Ovary (tissue), 9 donors: ENCODE results near the gene NR1H2. TPM values are rescaled to one million over a fixed set of nuclear protein-coding genes. Genes with fewer than 3 reads are reported as not detected.

ENCODE experiments used
- DNase-seq, 5 donors: peaks; one replicate each; pipeline ENCODE4 v3.0.0-alpha.2; 2019 to 2020
- H3K27ac ChIP-seq, 2 donors: fragments of 200-600 bp; one replicate each; pipeline versions ENCODE4 v1.5.1 to v1.8.0; 2019 to 2022
- H3K27me3 ChIP-seq: fragments of 200-600 bp; one replicate; pipeline ENCODE4 v1.8.0; 2022
- H3K36me3 ChIP-seq: fragments of 200-600 bp; sonication (generic); one replicate; pipeline ENCODE4 v1.5.1; 2019
- H3K4me1 ChIP-seq: one replicate; pipeline ENCODE4 v1.8.1; 2013; ENCODE audit warnings: mild to moderate bottlenecking, moderate library complexity; ENCODE audit not compliant: insufficient read depth
- H3K4me3 ChIP-seq: fragments of 200-600 bp; sonication (generic); one replicate; pipeline ENCODE4 v1.5.1; 2017
- H3K9me3 ChIP-seq, 2 donors: fragments of 200-600 bp in 1 of 2; sonication (generic) in 1 of 2; one replicate each; pipeline versions ENCODE4 v1.5.1 to v1.8.1; 2013 to 2019; ENCODE audit warnings: mild to moderate bottlenecking in 1 of 2, moderate library complexity in 1 of 2
- EP300 ChIP-seq: sonication (generic); formaldehyde crosslinking; IDR thresholded peaks from one replicate; pipeline ENCODE4 v1.6.1; 2017; ENCODE audit warnings: antibody characterized with exemption
- POLR2A ChIP-seq: fragments of 450-650 bp; IDR thresholded peaks from one replicate; pipeline ENCODE4 v1.6.1; 2017; ENCODE audit warnings: antibody characterized with exemption, mild to moderate bottlenecking, moderate library complexity
- WGBS, 3 donors: extraction: QIAGEN DNeasy Blood & Tissue Kit in 1 of 3; methylation state at CpG; one replicate each; pipeline versions ENCODE4 v1.1.5 to v1.1.7; 2013 to 2017; 5-methylcytosine and 5-hydroxymethylcytosine counted together
- intact Hi-C, 4 donors: fragments of 100-400 bp; cut with DNase I; formaldehyde crosslinking; loops; one replicate each; pipeline versions ENCODE4 v1.11.0 to v1.15.1; 2022 to 2023
- polyA plus RNA-seq, 2 donors: library from polyadenylated mRNA; stranded (reverse); fragments of 200-250 nt in 1 of 2; fragments of 350-450 nt in 1 of 2; fragmentation: Illumina TruSeq in 1 of 2; extraction: RNeasy Lipid Tissue Mini Kit (QIAGEN cat#74804) in 1 of 2; gene quantifications; one replicate each; pipeline ENCODE4 v1.2.3, GENCODE V29; 2013 to 2014
- total RNA-seq, 7 donors: library from RNA; depleted of rRNA in 2 of 7; stranded (reverse); fragments of >200 nt in 2 of 7; fragmentation: NEBNext Ultra II Directional in 3 of 7; extraction: Animal tissue kit (Norgen Biotek cat#: 25700) in 3 of 7; gene quantifications; one replicate each; pipeline versions ENCODE4 v1.1.0 to v1.2.4, GENCODE V29; 2016 to 2023
- TF ChIP-seq, protein P1 (sequence below), 3 donors: fragments of 450-650 bp in 2 of 3; fragments of 200-600 bp in 1 of 3; IDR thresholded peaks; one replicate each; pipeline versions ENCODE4 v1.5.1 to v1.8.0; 2016 to 2022; ENCODE audit warnings: antibody characterized with exemption in 3 of 3, mild to moderate bottlenecking in 1 of 3
- donor health status: DM: no; HTN: no; CAD: no; lungs with moderate emphysema.
- donor health status: DM: no; HTN: no; CAD: no.
- donor health status: Bipolar disorder and iron deficiency.
- donor health status: DM: yes; HTN: yes; CAD: no.
- donor health status: DM: no; HTN: no; CAD: no.
- donor health status: DM: yes; HTN: yes; CAD: no.

The NR1H2 gene
- total and polyA plus RNA-seq, 9 donors = 11.5 to 84.2 (median 62.3) TPM

DNA sequence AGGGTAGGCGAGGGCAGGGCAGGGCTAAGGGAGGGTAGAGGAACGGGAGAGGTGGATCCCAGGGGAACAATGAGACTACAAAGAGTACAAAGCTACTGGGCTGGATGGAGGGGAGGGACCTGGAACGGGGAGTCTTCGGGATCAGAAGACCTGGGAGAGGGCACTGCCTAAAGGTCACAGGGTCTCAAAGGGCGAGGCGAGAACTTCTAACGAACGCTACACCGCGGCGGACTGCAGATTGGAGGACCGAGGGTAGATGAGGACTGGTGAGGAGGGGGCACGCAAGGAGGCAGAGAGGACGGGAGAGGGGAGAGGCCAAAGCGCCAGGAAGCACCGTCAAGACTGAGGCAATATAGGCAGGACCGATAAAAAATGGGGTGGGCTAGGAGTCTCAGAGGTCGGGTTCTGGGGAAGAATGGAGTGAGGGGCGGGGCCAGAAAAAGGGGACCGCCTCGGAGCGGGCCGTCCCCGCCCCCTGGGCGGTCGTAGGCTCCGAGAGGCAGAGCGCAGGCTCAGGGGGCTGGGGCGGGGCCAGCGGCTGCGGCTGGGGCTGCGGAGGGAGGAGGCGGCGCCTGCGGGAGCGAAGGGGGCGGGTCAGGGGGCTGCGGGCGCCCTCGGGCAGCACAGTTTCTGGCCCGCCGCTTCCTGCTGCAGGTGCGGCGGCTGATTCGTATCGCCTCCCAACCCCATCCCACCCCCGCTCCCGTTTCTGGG is 45.7 kb upstream of the NR1H2 start:
- Histone ChIP-seq H3K27me3 (peaks cover 5% of the 10 kb centered on the region), H3K4me1 (peaks cover 6% of the 10 kb centered on the region), H3K36me3 (no peaks in the 10 kb centered on the region), H3K27ac (no peak overlapping the region), H3K4me3 (no peak overlapping the region), H3K9me3 (peaks cover 0 to 5% of the 10 kb centered on the region in 2 donors)
- peak in 4 of 5 donors; percentile 18 to 60 (median 41) for DNase-seq
- WGBS, 3 donors = 1% methylated on average over 48 of the region's 48 CpGs
- TF ChIP-seq, protein P1, sequence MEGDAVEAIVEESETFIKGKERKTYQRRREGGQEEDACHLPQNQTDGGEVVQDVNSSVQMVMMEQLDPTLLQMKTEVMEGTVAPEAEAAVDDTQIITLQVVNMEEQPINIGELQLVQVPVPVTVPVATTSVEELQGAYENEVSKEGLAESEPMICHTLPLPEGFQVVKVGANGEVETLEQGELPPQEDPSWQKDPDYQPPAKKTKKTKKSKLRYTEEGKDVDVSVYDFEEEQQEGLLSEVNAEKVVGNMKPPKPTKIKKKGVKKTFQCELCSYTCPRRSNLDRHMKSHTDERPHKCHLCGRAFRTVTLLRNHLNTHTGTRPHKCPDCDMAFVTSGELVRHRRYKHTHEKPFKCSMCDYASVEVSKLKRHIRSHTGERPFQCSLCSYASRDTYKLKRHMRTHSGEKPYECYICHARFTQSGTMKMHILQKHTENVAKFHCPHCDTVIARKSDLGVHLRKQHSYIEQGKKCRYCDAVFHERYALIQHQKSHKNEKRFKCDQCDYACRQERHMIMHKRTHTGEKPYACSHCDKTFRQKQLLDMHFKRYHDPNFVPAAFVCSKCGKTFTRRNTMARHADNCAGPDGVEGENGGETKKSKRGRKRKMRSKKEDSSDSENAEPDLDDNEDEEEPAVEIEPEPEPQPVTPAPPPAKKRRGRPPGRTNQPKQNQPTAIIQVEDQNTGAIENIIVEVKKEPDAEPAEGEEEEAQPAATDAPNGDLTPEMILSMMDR (IDR thresholded peaks at IDR 0.05) = no peak
- TF ChIP-seq POLR2A (no peak), EP300 (no peak)
- intact Hi-C loops = no loop called here

DNA sequence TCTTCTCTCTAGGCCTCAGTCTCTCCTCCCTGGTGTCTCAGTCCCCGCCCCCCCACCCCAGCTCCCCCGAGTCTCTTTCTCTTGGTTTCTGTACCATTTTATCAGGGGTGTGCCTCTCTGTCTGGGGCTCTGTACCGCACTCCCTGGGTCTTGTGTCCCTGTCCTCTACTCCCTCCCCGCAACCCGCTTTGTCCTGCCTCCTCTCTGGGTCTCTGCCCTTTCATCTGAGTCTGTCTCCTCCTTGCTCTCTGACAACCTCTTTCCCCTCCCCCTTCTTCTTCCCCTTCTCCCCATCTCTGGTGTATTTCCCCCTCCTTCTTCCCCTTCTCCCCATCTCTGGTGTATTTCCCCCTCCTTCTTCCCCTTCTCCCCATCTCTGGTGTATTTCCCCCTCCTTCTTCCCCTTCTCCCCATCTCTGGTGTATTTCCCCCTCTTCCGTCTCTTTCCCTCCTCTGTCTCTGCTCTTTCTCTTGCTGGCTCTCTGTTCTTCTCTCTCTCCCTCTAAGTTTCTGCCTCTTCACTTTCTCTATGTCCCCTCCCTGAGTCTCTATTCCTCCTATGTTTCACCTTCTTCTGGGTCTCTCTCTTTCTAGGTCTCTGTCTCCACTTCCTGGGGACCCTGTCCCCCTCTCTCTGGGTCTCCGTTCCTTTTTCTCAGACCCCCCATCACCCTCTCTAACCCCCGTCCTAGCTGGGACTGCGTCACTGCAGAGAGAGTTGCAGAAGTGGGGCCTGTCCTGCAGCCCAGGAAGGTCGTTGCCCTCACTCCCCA is 44.9 kb upstream of the NR1H2 start:
- Histone ChIP-seq H3K36me3 (no peaks in the 10 kb centered on the region), H3K27ac (no peak overlapping the region), H3K4me3 (no peak overlapping the region), H3K27me3 (peaks cover 5% of the 10 kb centered on the region), H3K9me3 (peaks cover 0 to 5% of the 10 kb centered on the region in 2 donors), H3K4me1 (peaks cover 6% of the 10 kb centered on the region)
- DNase-seq = no peak
- intact Hi-C loops = no loop called here
- TF ChIP-seq, protein P1 (IDR thresholded peaks at IDR 0.05) = no peak
- TF ChIP-seq EP300 = no peak
- no peak for TF ChIP-seq POLR2A
- 14 to 23% (median 22%) methylated on average over 10 of the region's 10 CpGs for WGBS, 3 donors

DNA sequence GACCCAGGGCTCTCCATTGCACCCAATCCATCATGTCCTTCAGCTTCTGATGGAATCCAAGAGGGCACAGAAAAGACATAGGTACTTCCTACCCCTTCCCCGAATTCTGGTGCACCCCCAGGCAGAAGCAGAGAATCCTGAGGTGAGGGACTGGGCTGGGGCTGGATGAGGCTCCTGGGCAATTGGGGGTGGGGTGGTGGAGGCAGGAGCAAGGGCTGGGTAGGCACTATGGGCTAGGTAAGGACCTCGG is 44.3 kb upstream of the NR1H2 start:
- intact Hi-C loops = no loop called here
- Histone ChIP-seq H3K27ac (no peak overlapping the region), H3K4me1 (peaks cover 6% of the 10 kb centered on the region), H3K4me3 (no peak overlapping the region), H3K36me3 (no peaks in the 10 kb centered on the region), H3K27me3 (peaks cover 5% of the 10 kb centered on the region), H3K9me3 (peaks cover 0 to 5% of the 10 kb centered on the region in 2 donors)
- 24 to 26% (median 25%) methylated on average over 2 of the region's 2 CpGs for WGBS, 3 donors
- no peak for DNase-seq
- TF ChIP-seq, protein P1 (IDR thresholded peaks at IDR 0.05) = no peak
- no peak for TF ChIP-seq EP300
- no peak for TF ChIP-seq POLR2A

DNA sequence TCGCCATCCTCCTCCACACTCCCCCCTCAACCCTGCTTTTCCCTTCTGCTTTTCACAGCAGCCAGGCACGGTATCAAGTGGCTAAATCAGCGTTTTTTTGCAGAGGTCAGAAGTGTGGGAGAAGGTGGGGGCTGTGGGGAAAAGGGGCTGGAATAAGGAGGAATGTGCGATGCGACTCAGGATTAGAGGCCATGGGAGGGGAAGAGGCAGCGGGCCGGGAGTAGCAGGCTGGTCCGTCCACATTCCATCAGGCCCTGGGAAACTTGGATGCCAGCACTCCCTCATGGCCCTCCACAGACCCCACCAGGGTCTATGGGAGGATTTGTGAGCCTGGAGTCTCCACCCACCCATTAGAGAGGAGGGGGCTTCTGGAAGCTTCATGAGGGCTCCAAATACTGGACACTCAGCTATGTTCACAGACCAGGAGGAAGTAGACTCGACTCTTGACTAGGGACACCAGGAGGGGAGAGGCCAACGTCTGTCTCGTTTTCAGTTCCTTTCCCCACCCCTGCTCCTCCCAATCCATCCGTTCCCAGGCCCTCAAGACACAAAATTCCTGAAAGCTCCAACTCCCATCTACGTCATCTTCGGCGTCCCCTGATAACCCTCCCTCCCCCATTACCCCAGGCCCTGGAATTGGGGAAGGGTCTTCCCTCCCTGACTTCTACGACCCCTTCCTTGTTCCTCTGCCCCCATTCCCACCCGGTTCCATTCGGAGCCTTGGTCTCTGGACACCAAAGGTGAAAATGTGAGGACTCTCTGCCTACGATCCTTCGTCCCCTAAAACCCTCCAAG is 43.8 kb upstream of the NR1H2 start:
- H3K4me1 ChIP-seq = peaks cover 6% of the 10 kb centered on the region
- peaks cover 5% of the 10 kb centered on the region for H3K27me3 ChIP-seq
- peaks cover 0 to 5% of the 10 kb centered on the region in 2 donors for H3K9me3 ChIP-seq
- H3K4me3 ChIP-seq = no peak overlapping the region
- 12 to 16% (median 14%) methylated on average over 20 of the region's 20 CpGs for WGBS, 3 donors
- TF ChIP-seq POLR2A (no peak), EP300 (no peak)
- TF ChIP-seq, protein P1 (IDR thresholded peaks at IDR 0.05) = no peak
- intact Hi-C loops = no loop called here
- no peaks in the 10 kb centered on the region for H3K36me3 ChIP-seq
- no peak for DNase-seq
- H3K27ac ChIP-seq = no peak overlapping the region
